Motor neuron (in vitro differentiated cells): ENCODE measurements around the gene SLAIN2. TPM values are rescaled to one million over a fixed set of nuclear protein-coding genes. Genes with fewer than 3 reads are reported as not detected.
"Not testable (repeated sequence)": the region's sequence is repeated elsewhere in the genome, so short reads cannot be mapped to it uniquely, and the experiment has no call there.

Experiments used
- ATAC-seq, 8 experiments: fragments of 200-7000 bp; cut with Tn5 transposase; replicated peaks in 6 of 8; 2 replicates each; pipeline ENCODE4 v1.8.0; 2021; ENCODE audit warnings: mild to moderate bottlenecking in 8 of 8, moderate library complexity in 8 of 8
- H3K27ac ChIP-seq, 2 donors: fragments of 250-450 bp; sonication (Bioruptor Pico); 2 replicates each; pipeline ENCODE4 v1.9.0; 2021; ENCODE audit warnings: antibody characterized with exemption in 2 of 2, mild to moderate bottlenecking in 2 of 2, moderate library complexity in 1 of 2
- H3K4me1 ChIP-seq, 2 donors: fragments of 250-450 bp; sonication (Bioruptor Pico); replicated peaks in 1 of 2; 2 replicates each; pipeline ENCODE4 v1.6.1; 2021; ENCODE audit warnings: antibody characterized with exemption in 2 of 2, mild to moderate bottlenecking in 2 of 2, moderate library complexity in 1 of 2
- H3K4me3 ChIP-seq, 5 donors: fragments of 250-450 bp; sonication (Bioruptor Pico); 2 replicates each; pipeline ENCODE4 v1.9.0; 2021; ENCODE audit warnings: antibody characterized with exemption in 5 of 5, mild to moderate bottlenecking in 5 of 5, moderate library complexity in 4 of 5
- WGBS, 10 experiments: fragments of 450-650 bp; shearing (Covaris generic); methylation state at CpG; one replicate each; pipeline ENCODE4 v1.0.0; 2022; 5-methylcytosine and 5-hydroxymethylcytosine counted together
- in situ Hi-C, 9 experiments: fragments of 400-800 bp; cut with MboI; loops; one replicate each; pipeline ENCODE4 v1.15.0; 2021; ENCODE audit warnings: low sequenced_read_pairs in 9 of 9, low pct_unique_long_range_greater_than_20kb in 2 of 9; ENCODE audit not compliant: unreplicated experiment in 9 of 9
- total RNA-seq, 8 experiments: library from RNA; unstranded; fragments of 300-600 nt; gene quantifications; 2 replicates each; pipeline versions ENCODE4 v1.2.3 to v1.2.4, GENCODE V29; 2022

SLAIN2 gene
- total RNA-seq, 8 experiments from 2014 or later, result 22.5 to 80.0 (median 49.4) TPM

- in situ Hi-C loops, result loop anchor here in 1 of 9 experiments (25.0 kb wide), 1 partner anchor 105 kb away; no protein-coding TSS in a partner anchor
Observed at GRCh38 chr4:48432017-48432416, 90.7 kb downstream of the SLAIN2 start.

GRCh38 chr4:48436318-48436717 is 95.0 kb downstream of the SLAIN2 start:
- WGBS, 10 experiments, result 30 to 100% (median 92%) methylated on average over 1 of the region's 1 CpG; no CpG with 5 or more reads in 2 of the 10 experiments
- in situ Hi-C loops, result loop anchor here in 1 of 9 experiments (25.0 kb wide), 1 partner anchor 101 kb away; no protein-coding TSS in a partner anchor
- peak in 3 of 8 experiments; percentile 52 to 91 (median 89) for ATAC-seq

More at GRCh38 chr4:48432017-48432416, 90.7 kb downstream of the SLAIN2 start:
- Histone ChIP-seq H3K4me3 (no peak overlapping the region), H3K27ac (no peak overlapping the region), H3K4me1 (no peaks in the 10 kb centered on the region)
- 59 to 100% (median 97%) methylated on average over 1 to 4 of the region's 4 CpGs; no CpG with 5 or more reads in 1 of the 10 experiments for WGBS, 10 experiments
- ATAC-seq, result no peak

GRCh38 chr4:48439988-48440387 is 98.7 kb downstream of the SLAIN2 start:
- in situ Hi-C loops, result loop anchor here in 2 of 9 experiments (10.0 to 25.0 kb wide), 2 partner anchors 97 to 105 kb away; no protein-coding TSS in a partner anchor
- ATAC-seq, result no peak
- Histone ChIP-seq H3K4me3 (no peak overlapping the region), H3K27ac (no peak overlapping the region), H3K4me1 (no peaks in the 10 kb centered on the region)
- WGBS, 10 experiments, result 29 to 100% (median 80%) methylated on average over 1 to 2 of the region's 2 CpGs; no CpG with 5 or more reads in 4 of the 10 experiments

More at GRCh38 chr4:48436318-48436717, 95.0 kb downstream of the SLAIN2 start:
- H3K4me1 ChIP-seq, result no peaks in the 10 kb centered on the region
- H3K4me3 ChIP-seq, result no peak overlapping the region
- no peak overlapping the region for H3K27ac ChIP-seq

- not testable (repeated sequence) for ATAC-seq, H3K4me3 ChIP-seq, H3K27ac ChIP-seq, H3K4me1 ChIP-seq
- WGBS, 10 experiments, result 51 to 100% (median 76%) methylated on average over 1 to 5 of the region's 5 CpGs; no CpG with 5 or more reads in 2 of the 10 experiments
- in situ Hi-C loops, result loop anchor here in 2 of 9 experiments (10.0 to 25.0 kb wide), 2 partner anchors 96 to 104 kb away; no protein-coding TSS in a partner anchor
Observed at GRCh38 chr4:48440914-48441313, 99.6 kb downstream of the SLAIN2 start.

DNA sequence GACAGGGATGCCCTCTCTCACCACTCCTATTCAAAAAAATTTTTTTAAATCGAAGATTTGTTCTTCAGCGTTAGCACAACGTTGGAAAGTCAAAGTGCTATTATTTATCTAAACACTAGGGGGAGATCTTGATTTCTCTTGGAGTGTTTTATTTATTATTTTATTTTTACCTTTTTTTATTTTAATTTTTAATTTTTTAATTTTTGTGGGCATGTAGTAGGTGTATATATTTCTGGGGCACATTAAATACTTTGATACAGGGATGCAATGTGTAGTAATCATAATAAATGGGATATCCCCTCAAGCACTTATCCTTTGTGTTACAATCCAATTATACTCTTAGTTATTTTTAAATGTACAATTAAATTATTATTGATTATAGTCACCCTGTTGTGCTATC is 104.4 kb downstream of the SLAIN2 start:
- 0 to 34% (median 17%) methylated on average over 2 to 3 of the region's 3 CpGs; no CpG with 5 or more reads in 3 of the 10 experiments for WGBS, 10 experiments
- in situ Hi-C loops, result loop anchor here in 2 of 9 experiments (10.0 to 25.0 kb wide), 2 partner anchors 92 to 99 kb away; no protein-coding TSS in a partner anchor
- Histone ChIP-seq H3K27ac (no peak overlapping the region), H3K4me1 (no peaks in the 10 kb centered on the region), H3K4me3 (no peak overlapping the region)
- ATAC-seq, result no peak

DNA sequence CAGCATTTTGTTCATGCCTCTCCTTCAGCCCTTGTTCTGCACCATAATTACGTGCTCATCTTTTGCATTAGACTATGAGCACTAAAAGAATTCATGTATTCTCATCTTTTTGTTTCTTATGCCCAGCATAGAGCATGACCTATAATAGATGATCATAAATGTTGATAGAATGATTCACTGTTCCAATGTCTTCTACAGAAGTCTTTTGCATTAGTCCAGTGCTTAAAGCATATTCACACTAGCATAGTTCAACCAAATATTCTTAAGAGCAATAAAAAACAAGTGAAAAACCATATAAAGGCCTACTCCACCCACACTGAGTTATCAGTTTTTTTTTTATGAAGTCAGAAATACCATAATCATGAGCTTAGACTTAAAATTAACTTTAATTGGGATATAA is 105.3 kb downstream of the SLAIN2 start:
- in situ Hi-C loops, result loop anchor here in 2 of 9 experiments (10.0 to 25.0 kb wide), 2 partner anchors 91 to 98 kb away; no protein-coding TSS in a partner anchor
- Histone ChIP-seq H3K27ac (no peak overlapping the region), H3K4me1 (no peaks in the 10 kb centered on the region), H3K4me3 (no peak overlapping the region)
- ATAC-seq, result peak in 2 of 8 experiments; percentile 63 to 87
- WGBS, 10 experiments, result 13 to 100% (median 69%) methylated on average over 1 of the region's 1 CpG; no CpG with 5 or more reads in 2 of the 10 experiments

GRCh38 chr4:48449151-48449550 is 107.8 kb downstream of the SLAIN2 start:
- WGBS, 10 experiments, result 74 to 97% (median 91%) methylated on average over 1 to 10 of the region's 10 CpGs; no CpG with 5 or more reads in 1 of the 10 experiments
- Histone ChIP-seq H3K4me3 (no peak overlapping the region), H3K4me1 (no peaks in the 10 kb centered on the region), H3K27ac (no peak overlapping the region)
- in situ Hi-C loops, result loop anchor here in 2 of 9 experiments (10.0 to 25.0 kb wide), 2 partner anchors 88 to 96 kb away; no protein-coding TSS in a partner anchor
- ATAC-seq, result no peak

DNA sequence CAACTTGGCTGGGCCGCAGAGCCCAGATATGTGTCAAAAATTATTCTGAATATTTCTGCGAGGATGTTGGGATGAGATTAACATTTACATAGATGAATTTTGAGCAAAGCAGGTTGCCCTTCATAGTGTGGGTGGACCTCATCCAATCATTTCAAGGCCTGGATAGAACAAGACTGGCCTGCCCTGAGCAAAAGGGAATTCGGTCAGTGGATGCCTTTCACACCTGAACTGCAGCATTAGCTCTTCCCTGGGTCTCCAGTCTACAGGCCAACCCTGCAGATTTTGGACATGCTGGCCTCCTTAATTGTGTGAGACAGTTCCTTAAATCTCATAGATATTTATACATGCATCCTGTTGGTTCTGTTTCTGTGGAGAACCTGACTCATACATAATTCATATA is 109.4 kb downstream of the SLAIN2 start:
- peak in 2 of 8 experiments; percentile 12 to 47 for ATAC-seq
- no peaks in the 10 kb centered on the region for H3K4me1 ChIP-seq
- in situ Hi-C loops, result no loop called here
- H3K27ac ChIP-seq, result no peak overlapping the region
- 22 to 96% (median 64%) methylated on average over 2 to 3 of the region's 3 CpGs; no CpG with 5 or more reads in 2 of the 10 experiments for WGBS, 10 experiments
- H3K4me3 ChIP-seq, result no peak overlapping the region

DNA sequence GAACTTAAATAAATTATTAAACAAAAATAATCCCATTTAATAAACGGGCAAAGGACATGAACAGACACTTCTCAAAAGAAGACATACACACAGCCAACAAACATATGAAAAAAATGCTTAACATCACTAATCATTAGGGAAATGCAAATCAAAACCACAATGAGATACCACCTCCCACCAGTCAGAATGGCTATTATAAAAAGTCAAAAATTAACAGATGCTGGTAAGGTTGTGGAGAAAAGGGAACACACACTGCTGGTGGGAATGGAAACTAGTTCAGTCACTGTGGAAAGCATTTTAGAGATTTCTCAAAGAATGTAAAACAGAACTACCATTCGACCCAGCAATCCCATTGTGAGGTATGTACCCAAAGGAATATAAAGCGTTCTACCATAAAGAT is 110.3 kb downstream of the SLAIN2 start:
- H3K27ac ChIP-seq, in situ Hi-C loops, H3K4me3 ChIP-seq, ATAC-seq, H3K4me1 ChIP-seq: not testable (repeated sequence)
- 62 to 94% (median 70%) methylated on average over 2 to 3 of the region's 3 CpGs; no CpG with 5 or more reads in 1 of the 10 experiments for WGBS, 10 experiments

- ATAC-seq, result no peak
- H3K4me3 ChIP-seq, result no peak overlapping the region
- H3K4me1 ChIP-seq, result no peaks in the 10 kb centered on the region
- in situ Hi-C loops, result no loop called here
- 29 to 100% (median 88%) methylated on average over 1 to 2 of the region's 2 CpGs; no CpG with 5 or more reads in 4 of the 10 experiments for WGBS, 10 experiments
- no peak overlapping the region for H3K27ac ChIP-seq
Observed at GRCh38 chr4:48454591-48454990, 113.3 kb downstream of the SLAIN2 start.

- Histone ChIP-seq H3K4me3 (no peak overlapping the region), H3K27ac (no peak overlapping the region), H3K4me1 (no peaks in the 10 kb centered on the region)
- in situ Hi-C loops, result no loop called here
- ATAC-seq, result no peak
Observed at GRCh38 chr4:48461000-48461399, 119.7 kb downstream of the SLAIN2 start.

GRCh38 chr4:48462363-48462762 is 121.0 kb downstream of the SLAIN2 start:
- H3K27ac ChIP-seq, result no peak overlapping the region
- in situ Hi-C loops, result no loop called here
- no peak overlapping the region for H3K4me3 ChIP-seq
- peak in 4 of 8 experiments; percentile 33 to 79 (median 70) for ATAC-seq
- no peaks in the 10 kb centered on the region for H3K4me1 ChIP-seq
- WGBS, 10 experiments, result 4 to 89% (median 50%) methylated on average over 2 to 5 of the region's 5 CpGs; no CpG with 5 or more reads in 1 of the 10 experiments

DNA sequence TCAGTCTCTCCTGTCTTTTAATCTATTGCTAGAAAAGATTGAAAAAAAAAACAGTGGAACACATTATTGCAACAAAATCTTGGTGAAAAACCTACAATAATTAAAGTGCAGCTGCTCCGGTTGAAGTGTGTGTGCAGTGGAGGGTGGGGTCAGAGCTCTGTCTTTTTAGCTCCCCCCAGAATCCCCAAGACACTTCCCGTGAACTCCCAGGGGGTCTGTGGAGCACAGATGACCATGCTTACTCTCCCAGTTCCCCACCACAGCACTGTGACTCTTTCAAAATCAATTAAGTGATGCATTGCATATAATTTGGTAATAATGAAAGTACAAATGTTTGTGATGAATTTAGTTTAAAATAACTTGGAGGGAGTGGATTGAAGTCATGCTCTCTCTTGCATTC is 126.1 kb downstream of the SLAIN2 start:
- 0 to 90% (median 63%) methylated on average over 1 to 2 of the region's 2 CpGs; no CpG with 5 or more reads in 3 of the 10 experiments for WGBS, 10 experiments
- Histone ChIP-seq H3K27ac (no peak overlapping the region), H3K4me1 (peaks cover 14 to 21% of the 10 kb centered on the region in 2 donors), H3K4me3 (no peak overlapping the region)
- in situ Hi-C loops, result no loop called here
- no peak for ATAC-seq
